HG02763 (cell line): ENCODE measurements around the gene POLR3H.
"Not testable (repeated sequence)": the region's sequence is repeated elsewhere in the genome, so short reads cannot be mapped to it uniquely, and the experiment has no call there.

Experiments used
- ATAC-seq: cut with Tn5 transposase; IDR thresholded peaks from one replicate; pipeline ENCODE4 v1.9.1; 2021; ENCODE audit warnings: mild to moderate bottlenecking, moderate library complexity; ENCODE audit not compliant: unreplicated experiment

POLR3H gene

DNA sequence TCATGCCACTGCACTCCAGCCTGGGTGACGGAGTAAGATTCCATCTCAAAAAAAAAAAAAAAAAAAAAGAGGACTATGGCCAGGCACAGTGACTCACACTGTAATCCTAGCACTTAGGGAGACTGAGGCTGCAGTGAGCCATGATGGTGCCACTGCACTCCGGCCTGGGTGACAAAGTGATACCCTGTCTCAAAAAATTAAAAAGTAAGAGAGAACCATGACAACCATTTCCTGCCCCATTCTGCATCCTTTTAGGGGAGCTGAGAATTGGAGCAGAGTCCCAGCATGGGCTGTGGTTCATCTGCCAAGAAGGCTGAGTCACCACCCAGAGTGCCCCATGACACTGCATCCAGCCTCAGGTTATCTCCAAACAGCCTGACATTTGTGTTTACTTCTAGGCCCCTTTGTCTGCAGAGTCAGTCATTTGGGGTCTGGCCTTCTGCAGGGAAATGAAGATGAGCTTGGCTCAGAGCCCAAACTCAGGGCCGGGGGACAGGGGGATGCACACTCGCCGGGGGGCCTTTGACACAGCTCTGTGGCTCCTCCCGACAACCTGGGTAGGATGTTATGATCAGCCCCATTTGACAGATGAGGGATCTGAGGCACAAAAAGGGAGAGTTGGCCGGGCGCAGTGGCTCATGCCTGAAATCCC lies 21.3 kb upstream of the POLR3H start:
- ATAC-seq: no peak

- ATAC-seq: no peak
These were observed 20.3 kb upstream of the POLR3H start for GRCh38 chr22:41564563-41564962.

GRCh38 chr22:41563051-41563711 lies 18.9 kb upstream of the POLR3H start:
- ATAC-seq: no peak

- no peak for ATAC-seq
These were observed 18.2 kb upstream of the POLR3H start for GRCh38 chr22:41562461-41562860.

- no peak for ATAC-seq
These were observed 17.5 kb upstream of the POLR3H start for GRCh38 chr22:41561788-41562187.

DNA sequence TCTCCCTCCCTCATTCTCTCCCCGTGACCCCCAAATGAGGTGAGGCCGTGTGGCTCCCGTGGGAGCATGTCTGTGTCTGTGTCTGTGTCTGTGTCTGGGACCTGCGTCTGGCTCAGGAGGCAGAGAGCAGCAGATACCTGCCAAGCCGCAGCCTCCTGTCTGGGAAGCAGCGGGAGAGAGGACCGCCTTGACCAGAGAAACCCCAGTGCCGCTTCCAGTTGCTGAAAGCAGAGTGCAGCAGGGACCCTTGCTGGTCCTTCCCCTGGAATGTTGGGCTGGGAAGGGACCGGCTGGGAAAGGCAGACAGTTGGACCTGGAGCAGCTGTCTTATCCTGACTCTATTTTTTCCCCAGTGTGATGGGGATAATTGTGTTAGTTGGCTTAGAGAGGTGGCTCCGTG lies 17.1 kb upstream of the POLR3H start:
- no peak for ATAC-seq

- no peak for ATAC-seq
These were observed 15.8 kb upstream of the POLR3H start for GRCh38 chr22:41560095-41560471.

DNA sequence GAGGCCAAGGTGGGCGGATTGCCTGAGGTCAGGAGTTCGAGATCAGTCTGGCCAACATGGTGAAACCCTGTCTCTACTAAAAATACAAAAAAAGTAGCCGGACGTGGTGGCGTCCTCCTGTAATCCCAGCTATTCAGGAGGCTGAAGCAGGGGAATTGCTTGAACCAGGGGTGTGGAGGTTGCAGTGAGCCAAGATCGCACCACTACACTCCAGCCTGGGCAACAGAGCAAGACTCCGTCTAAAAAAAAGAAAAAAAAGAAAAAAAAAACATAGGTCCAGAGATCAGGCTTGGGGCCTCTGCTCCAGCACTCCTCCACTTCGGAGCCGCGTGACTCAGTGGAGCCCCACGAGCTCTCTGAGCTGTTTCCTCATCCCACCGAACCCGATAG lies 14.0 kb upstream of the POLR3H start:
- ATAC-seq: not testable (repeated sequence)

GRCh38 chr22:41557401-41558240 lies 13.4 kb upstream of the POLR3H start:
- no peak for ATAC-seq

DNA sequence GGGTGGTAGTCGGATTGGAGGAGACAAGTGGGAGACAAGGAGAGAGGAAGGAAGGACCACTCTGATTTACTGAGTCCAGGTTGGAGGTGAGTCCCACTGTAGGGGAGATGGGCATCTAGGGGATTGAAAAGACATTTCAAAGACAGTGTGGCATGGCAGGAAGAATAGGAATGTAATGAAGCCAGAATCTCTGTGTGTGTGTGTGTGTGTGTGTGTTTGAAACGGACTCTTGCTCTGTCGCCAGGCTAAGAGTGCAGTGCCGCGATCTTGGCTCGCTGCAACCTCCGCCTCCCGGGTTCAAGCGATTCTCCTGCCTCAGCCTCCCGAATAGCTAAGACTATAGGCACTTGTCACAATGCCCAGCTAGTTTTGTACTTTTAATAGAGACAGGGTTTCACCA lies 12.3 kb upstream of the POLR3H start:
- ATAC-seq: no peak

DNA sequence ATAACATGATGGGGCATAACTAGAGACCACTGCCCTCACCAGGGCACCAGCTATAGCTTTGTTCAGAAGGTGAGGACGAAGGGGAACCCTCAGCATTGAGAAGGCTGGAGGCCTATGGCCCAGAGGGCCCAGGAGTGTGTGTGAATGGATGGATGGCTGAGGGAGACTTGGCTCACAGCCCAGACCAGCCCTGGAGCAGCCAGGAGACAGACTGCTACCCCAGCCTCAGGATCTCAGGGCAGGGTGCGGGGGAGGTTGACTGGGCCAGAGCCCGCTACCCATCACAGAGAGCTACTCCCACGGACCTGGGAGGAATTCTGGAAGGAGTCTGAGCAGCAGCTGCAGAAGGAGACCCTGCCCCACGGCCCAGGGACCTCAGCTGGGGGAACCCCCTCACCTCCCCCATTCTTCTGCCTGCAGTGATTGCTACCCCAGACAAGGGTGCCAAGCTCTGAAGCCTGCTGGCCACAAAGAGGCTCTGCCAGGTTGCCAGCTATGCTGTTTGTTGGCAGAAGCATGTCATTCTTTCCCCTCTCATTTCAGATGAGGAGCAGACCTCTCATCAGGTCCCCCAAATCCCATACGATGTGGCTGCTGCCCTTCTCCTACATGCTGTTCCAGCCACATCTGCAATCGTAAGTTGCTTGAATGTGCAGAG lies 11.2 kb upstream of the POLR3H start:
- ATAC-seq: no peak

GRCh38 chr22:41551877-41552582 lies 7.8 kb upstream of the POLR3H start:
- ATAC-seq: no peak

- no peak for ATAC-seq
These were observed 6.8 kb upstream of the POLR3H start for GRCh38 chr22:41550952-41551491.

- ATAC-seq: no peak
These were observed 4.6 kb upstream of the POLR3H start for GRCh38 chr22:41548830-41549211.

DNA sequence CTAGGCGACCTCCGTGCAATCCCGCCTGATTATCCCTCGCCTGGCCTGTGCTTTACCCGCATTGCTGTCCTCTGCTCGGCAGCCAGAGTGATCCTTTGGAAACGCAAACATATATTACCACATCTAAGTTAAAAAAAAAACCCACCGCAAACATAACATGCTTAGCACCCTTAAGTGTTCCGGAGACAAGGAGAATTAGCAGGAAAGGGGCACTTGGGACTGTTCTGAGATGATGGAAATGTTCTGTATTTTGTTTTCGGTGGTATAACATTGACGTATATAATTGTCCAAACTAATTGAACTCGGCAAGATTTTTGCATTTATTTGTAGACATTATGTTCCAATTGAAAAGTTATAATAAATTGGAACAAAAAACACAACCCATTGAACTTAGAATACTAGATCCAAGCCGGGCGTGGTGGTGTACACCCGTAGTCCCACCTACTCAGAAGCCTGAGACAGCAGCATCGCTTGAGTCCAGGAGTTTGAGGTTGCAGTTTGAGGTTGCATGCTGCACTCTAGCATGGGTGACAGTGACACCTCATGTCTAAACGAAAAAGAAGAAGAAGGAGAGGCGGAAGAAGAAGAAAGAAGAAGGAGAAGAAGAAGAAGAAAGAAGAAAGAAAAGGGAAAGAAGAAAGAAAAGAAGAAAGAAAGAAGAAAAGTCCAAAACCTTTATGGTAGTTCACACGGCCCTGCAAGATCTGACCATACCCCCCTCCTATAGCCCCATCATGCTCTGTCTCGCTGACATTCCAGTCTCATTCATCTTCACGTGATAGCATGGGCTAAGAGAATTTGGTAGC lies 604 bp upstream of the POLR3H start:
- no peak for ATAC-seq

DNA sequence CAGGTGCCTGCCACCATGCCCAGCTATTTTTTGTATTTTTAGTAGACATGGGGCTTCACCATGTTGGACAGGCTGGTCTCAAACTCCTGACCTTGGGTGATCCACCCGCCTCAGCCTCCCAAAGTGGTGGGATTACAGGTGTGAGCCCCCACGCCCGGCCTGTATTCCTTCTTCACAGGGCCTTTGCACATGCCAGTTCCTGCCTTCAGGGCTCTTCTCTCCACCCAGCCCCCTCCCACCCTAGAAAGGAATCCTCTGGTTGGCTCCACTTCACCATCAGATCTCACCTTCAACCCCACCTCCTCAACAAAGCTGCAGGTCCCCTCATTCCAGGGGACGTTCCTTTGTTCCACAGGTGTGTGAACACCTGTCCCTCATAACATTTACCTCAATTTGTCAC lies 2.0 kb downstream of the POLR3H start:
- no peak for ATAC-seq

DNA sequence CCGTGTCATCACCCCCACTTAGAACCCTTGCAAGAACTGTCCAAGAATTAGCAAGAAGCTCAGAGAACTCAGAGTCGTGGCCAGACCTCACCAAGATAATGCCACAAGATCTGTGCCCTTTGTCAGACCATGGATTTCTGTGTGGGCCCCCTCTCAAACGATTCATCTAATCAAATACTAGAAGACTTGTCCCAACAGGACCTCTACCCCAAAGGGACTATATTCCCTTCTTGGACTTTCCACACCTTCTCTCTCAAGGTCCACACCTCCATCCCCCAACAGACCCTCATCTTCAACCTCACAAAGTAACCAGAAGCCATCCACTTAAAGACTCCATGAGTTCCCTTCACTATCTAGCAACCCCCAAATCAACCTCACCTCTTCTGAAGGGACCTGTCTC lies 2.8 kb downstream of the POLR3H start:
- no peak for ATAC-seq

DNA sequence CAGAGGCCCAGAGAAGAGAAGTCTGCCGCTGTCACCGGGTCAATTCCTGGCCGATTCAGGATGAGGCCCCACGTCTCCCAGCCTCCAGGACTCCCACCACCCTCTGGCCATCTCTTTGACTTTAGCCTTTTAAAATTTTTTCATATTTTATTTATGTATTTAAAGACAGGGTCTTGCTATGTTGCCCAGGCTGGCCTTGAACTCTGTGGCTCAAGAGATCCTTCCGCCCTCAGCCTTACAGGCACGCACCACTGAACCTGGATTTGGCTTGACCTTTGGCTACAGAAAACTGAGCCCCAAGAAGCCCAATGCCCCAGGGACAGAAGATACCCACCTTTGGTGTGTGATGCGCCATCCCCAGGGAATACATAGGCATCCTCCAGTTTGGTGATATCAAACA lies 3.9 kb downstream of the POLR3H start:
- no peak for ATAC-seq

DNA sequence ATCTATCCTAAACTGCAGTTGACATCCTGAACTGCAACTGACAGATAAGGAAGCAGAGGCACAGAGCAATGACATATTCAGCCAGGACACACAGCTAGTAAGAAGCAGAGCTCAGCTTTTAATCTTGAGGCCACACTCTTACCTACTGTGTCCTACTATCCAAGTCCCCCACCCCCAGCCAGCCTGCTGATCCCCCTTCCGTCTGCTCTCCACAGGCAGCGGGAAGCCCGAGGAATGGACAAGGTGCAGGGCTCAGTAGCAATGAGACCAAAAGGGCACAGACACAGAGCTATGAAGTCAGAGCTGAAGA lies 4.3 kb downstream of the POLR3H start:
- ATAC-seq: no peak
